ENCODE data around the gene ZIC1.

ZIC1 gene

DNA sequence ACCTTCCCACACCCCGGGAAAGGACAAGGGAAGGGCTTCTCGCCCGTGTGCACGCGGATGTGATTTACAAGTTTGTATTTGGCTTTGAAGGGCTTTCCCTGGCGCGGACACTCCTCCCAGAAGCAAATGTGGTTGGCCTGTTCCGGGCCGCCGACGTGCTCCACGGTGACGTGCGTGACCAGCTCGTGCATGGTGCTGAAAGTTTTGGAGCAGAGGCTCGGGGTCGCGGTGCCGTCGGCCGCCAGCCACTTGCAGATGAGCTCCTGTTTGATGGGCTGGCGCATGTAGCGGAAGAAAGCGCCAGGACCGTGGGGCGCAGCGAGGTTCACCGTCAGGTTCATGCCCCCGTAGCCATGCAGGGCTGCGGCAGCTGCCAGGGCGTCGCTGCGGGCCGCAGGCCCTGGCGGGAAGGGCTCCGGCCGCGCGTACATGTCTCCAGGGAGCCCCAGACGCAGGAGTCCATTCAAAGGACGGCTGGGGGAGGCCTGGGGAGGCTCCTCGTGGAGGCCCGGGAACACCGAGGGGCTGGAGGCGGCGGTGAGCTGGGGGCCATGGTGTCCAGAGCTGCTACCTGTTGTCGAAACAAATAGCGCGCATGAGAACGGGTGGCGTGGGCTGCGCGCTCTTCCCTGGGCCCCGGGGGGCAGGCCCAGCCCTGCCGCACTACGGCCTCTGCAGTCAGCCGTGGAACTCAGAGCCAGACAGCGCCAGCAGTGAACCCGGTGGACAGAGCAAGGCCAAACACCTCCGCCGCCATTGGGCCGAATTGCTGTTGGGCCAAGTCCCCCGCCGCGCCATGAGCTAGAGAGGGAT is 13.1 kb upstream of the ZIC1 start:
- DNase-seq = no peak

GRCh38 chr3:147396712-147397046 is 12.5 kb upstream of the ZIC1 start:
- no peak for DNase-seq

DNA sequence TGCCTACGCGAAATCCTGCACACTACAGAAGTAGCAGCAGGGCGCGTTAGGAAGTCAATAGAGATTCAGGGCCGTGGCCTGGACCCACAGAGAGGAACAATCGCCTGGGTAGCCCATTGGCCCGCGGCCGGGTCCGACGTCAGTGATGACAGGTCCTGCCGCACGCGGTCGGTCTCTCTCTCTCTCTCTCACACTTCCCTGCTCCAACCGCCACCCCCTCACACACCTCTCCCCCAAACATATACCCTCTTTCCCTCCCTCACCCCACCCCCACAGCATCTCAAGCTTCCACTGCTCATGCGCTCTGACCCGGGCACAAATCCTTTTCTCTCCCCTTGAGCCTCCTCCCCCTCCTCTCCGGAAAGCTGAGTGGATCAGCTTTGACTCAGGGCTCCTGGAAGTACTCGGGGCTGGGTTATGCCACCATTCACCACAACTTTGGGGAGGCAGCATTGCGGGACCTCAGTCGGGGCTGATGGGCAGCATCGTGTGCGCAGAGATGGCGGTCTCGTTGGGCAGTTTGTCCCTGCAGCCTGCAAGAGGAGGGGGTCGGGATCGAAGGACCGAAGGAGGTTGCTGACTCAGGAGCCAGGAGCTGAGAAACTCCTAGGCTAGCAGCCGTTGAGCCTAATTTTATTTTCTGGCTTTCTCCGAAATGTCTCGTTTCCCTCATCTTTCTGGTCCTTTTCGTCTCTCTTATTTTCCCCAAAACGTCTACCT is 11.8 kb upstream of the ZIC1 start:
- DNase-seq = peak in 22 of 51 donors; percentile 15 to 75 (median 51)

DNA sequence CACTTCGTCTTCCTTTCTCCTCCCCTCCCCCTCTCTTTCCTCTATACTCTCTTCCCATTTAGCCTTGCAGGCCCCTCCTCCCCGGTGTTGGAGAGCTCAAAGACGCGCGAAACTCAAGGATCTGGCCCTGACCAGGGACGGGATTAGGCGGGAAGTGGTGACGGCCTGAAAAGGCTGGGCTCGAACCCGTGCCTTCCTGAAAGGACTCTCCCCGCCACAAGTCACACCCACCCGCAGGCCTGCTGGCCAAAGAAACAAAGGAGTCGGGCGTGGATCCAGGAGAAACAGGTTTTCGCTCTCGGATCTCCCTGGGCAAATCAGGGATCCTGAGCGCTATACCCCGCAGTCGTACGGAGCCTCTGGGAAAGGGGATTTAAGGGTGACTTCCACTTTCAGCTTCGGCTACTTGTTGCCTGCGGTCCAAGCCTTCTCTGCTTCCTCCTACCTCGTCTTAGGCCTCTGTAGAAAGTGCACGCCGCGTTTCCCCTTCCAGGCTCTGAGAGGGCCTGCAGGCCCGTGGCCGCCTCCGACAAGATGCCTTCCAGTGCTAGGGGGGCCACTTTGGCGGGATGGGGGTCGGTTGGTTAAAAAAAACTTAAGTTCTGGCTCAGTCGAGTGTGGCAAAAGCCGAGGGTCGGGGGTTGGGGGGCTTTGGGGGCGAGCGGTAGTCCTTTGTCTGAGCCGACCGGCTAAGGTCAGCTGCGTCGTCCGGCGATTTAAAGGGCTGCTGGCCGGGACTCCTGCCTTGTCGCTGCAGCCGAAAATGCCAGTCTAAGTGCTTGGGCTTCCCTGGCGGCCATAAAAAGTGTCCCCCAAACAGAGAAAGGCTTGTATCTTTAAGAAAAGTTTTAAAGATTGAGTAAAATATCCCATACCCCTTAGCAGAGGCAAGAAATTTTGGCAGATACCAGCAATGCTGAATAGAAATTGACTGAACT is 11.0 kb upstream of the ZIC1 start:
- DNase-seq = no peak

GRCh38 chr3:147398813-147399534 is 10.2 kb upstream of the ZIC1 start:
- DNase-seq = no peak

GRCh38 chr3:147400111-147400510 is 9.1 kb upstream of the ZIC1 start:
- DNase-seq = no peak

- no peak for DNase-seq
These were observed 8.2 kb upstream of the ZIC1 start for GRCh38 chr3:147400999-147401398.

GRCh38 chr3:147401421-147401820 is 7.7 kb upstream of the ZIC1 start:
- DNase-seq = no peak

GRCh38 chr3:147402159-147402558 is 7.0 kb upstream of the ZIC1 start:
- DNase-seq = no peak

- DNase-seq = no peak
These were observed 5.7 kb upstream of the ZIC1 start for GRCh38 chr3:147403511-147403910.

- no peak for DNase-seq
These were observed 5.0 kb upstream of the ZIC1 start for GRCh38 chr3:147404000-147404799.

- DNase-seq = no peak
These were observed 4.3 kb upstream of the ZIC1 start for GRCh38 chr3:147404800-147405230.

DNA sequence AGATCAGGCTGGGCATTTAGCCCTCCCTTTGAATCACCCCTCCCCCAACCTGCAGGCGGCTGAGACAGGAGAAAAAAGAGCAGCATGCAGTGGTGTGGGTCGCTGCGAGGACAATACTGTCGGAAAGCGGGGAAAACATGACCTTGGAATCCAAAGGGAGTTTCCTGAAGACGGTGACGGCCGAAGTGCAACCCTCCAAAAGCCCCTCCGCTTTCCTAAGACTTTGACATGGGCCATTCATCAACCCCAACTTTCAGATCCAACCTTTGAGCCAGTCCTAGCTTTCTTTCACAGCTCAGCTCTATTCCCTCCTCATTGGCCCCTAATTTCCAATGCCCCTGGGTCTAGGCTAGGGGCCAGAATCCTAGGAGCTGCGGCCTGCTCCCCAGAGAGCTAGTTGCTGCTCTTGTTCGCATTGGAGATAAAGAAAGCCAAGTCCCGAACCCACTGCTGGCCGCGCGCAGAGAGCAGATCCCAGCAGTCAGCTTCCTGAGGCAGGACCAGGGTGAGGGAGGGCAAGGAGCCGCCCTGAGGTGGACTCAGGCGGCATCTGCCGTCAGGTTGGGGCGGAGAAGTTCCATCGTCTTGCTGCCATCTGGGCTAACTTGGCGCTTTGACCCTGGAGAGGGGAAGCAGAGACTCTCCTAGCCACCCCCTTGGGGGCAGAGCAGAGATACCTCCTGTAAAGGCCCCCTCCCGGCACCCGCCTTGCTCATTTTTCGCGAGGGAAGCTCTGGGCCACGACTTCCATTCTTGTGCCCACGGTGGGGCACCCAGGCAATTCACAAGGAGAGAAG is 3.7 kb upstream of the ZIC1 start:
- DNase-seq = no peak

DNA sequence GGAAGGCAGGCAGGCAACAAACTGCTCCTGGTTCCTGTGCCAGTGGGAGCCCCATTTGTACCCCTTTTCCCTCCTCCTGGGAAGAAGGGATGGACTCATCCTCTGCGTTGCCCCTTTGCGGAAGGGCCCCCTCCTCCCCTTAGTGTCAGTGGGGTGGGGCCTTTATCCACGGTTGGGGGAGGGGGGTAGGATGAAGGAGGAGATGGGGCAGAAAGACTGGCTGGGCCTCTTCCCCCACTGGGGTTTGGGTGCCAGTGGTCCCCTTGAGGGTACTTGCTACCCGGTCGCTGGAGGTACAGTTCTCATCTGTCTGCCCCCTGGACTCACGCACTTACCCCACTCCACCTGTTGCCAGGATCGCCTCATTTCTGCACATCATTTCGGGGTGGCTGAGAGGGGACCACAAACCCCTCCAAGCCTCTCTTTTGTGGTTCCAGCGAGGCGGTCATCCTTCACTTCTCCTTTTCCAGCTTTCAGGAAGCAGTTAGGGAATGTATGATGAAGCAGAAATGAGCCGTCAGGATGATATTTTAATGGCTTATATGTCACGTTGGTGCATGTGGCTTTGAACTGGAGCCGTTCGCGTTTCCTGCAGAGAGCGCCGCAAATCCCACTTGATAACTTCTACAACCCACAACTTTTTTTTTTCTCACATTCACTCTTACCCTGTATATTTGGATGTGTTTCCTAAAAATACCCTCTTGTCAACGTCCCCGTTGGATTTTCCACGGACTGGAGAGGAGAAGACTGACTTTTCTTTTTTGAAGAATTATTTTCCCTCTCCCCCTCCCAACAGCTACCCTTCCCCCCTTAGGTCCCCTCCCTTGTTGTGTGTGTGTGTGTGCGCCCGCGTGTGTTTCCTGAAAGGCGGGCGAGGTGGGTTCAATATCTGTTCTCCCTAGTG is 2.9 kb upstream of the ZIC1 start, which contains the start of gene ZIC4:
TSS of gene ZIC4 (minus strand) at position 516 of the 904 bp plus-strand sequence. CDS start 3,746 bp downstream, outside the sequence.
- DNase-seq = no peak

DNA sequence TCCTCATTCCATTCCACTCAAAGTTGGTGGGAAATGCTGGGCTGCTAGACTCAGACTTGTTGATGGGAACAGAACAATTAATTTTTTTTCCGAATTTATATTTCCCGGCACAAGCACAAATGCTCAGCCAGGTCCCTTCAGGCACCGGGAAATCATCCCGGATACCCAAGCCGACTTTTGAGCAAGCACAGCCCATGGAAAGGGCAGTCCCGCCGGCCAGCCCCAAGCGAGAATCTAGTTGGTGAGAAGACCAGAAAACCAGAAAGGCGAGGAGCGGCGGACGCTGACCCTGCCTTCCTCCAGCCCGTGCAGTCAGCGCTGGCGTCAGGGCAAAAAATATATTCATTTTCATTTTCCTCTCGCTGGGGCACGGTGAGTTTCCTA is 2.1 kb upstream of the ZIC1 start:
- DNase-seq = peak in 1 of 51 donors; percentile 22

GRCh38 chr3:147407498-147408187 is 1.5 kb upstream of the ZIC1 start:
- no peak for DNase-seq

Measured in hypothalamus (tissue), 51 donors.